T-cell (primary cell): ENCODE results near the gene NUMB. TPM values are rescaled to one million over a fixed set of nuclear protein-coding genes. Genes with fewer than 3 reads are reported as not detected.

Source experiments
- ATAC-seq, 4 experiments: fragments of 200-7000 bp in 3 of 4; fragments of 150-1000 bp in 1 of 4; cut with Tn5 transposase; replicated peaks in 1 of 4; 1 replicate in 3 of 4; 2 replicates in 1 of 4; pipeline ENCODE4 v1.10.0; 2021; ENCODE audit warnings: moderate library complexity in 3 of 4, mild to moderate bottlenecking in 2 of 4, moderate number of reproducible peaks in 1 of 4
- CTCF ChIA-PET, 2 donors: fragments of 300-600 bp; sonication (Branson Sonifier 250); formaldehyde crosslinking; loops; one replicate each; lab custom pipeline; 2022; ENCODE audit warnings: antibody characterized with exemption in 2 of 2; lab: Charles Lee
- POLR2A ChIA-PET, 2 donors: fragments of 300-600 bp; sonication (Branson Sonifier 250); formaldehyde crosslinking; loops; one replicate each; lab custom pipeline; 2022; ENCODE audit warnings: antibody characterized with exemption in 2 of 2; lab: Charles Lee
- DNase-seq, 35 experiments: peaks; one replicate each; pipeline versions ENCODE4 v3.0.0 to v3.0.0-alpha.2; 2013 to 2023
- H3K27ac ChIP-seq: one replicate; pipeline ENCODE4 v1.5.1; 2013; ENCODE audit warnings: low read length
- H3K27me3 ChIP-seq, 2 experiments: replicated peaks in 1 of 2; 1 replicate in 1 of 2; 2 replicates in 1 of 2; pipeline versions ENCODE4 v1.6.1 to v1.7.0; 2013; ENCODE audit warnings: low read length in 1 of 2, mixed read lengths in 1 of 2; ENCODE audit not compliant: control insufficient read depth in 2 of 2, insufficient read depth in 2 of 2; ENCODE audit errors: extremely low read depth in 1 of 2
- H3K36me3 ChIP-seq, 2 donors: 1 replicate in 1 of 2; 2 replicates in 1 of 2; pipeline versions ENCODE4 v1.6.1 to v1.7.0; 2013; ENCODE audit warnings: low read length in 1 of 2; ENCODE audit not compliant: control insufficient read depth in 2 of 2, insufficient read depth in 1 of 2; ENCODE audit errors: extremely low read depth in 1 of 2
- H3K4me1 ChIP-seq, 2 experiments: 1 replicate in 1 of 2; 2 replicates in 1 of 2; pipeline versions ENCODE4 v1.6.1 to v1.7.0; 2013; ENCODE audit warnings: low read length in 2 of 2, mixed read lengths in 1 of 2; ENCODE audit not compliant: insufficient read depth in 2 of 2, control insufficient read depth in 1 of 2; ENCODE audit errors: extremely low read depth in 1 of 2
- H3K4me3 ChIP-seq, 2 donors: 1 replicate in 1 of 2; 2 replicates in 1 of 2; pipeline versions ENCODE4 v1.5.1 to v1.7.0; 2013; ENCODE audit warnings: mild to moderate bottlenecking in 2 of 2, low read length in 1 of 2, moderate library complexity in 1 of 2; ENCODE audit not compliant: control insufficient read depth in 1 of 2; ENCODE audit errors: extremely low read depth in 1 of 2
- H3K9me3 ChIP-seq: 2 replicates; pipeline ENCODE4 v1.7.0; 2013
- H3K27ac Mint-ChIP-seq, 2 donors: one replicate each; pipeline ENCODE4 v1.8.0; 2020 to 2021; ENCODE audit warnings: mild to moderate bottlenecking in 2 of 2, mixed read lengths in 2 of 2
- H3K27me3 Mint-ChIP-seq, 2 donors: one replicate each; pipeline ENCODE4 v1.8.0; 2021 to 2022; ENCODE audit warnings: mixed read lengths in 2 of 2
- H3K36me3 Mint-ChIP-seq: one replicate; pipeline ENCODE4 v1.8.0; 2021; ENCODE audit warnings: mixed read lengths
- H3K4me1 Mint-ChIP-seq, 3 donors: one replicate each; pipeline ENCODE4 v1.8.0; 2020 to 2022; ENCODE audit warnings: mixed read lengths in 3 of 3, mild to moderate bottlenecking in 1 of 3
- H3K4me3 Mint-ChIP-seq, 3 donors: one replicate each; pipeline ENCODE4 v1.8.0; 2020 to 2022; ENCODE audit warnings: mild to moderate bottlenecking in 3 of 3, mixed read lengths in 3 of 3, moderate library complexity in 3 of 3
- H3K9me3 Mint-ChIP-seq, 3 donors: one replicate each; pipeline ENCODE4 v1.8.0; 2020 to 2022; ENCODE audit warnings: mixed read lengths in 3 of 3
- WGBS: methylation state at CpG from one replicate; pipeline ENCODE4 v1.1.5; 2013; ENCODE audit warnings: missing lambda C conversion rate; ENCODE audit not compliant: insufficient coverage; 5-methylcytosine and 5-hydroxymethylcytosine counted together
- total RNA-seq, 35 experiments: library from RNA in 6 of 35; stranded (reverse) in 6 of 35; fragments of 120-200 nt in 1 of 35; gene quantifications; one replicate each; pipeline versions ENCODE4 v1.2.1 to v1.2.4 and lab custom pipeline; 2013 to 2026

Gene NUMB
- total RNA-seq, 5 donors from 2014 or later (not counting 1 experiment from before 2014, with no cell fraction given) = 45.1 to 52.6 (median 49.1) TPM

- CTCF ChIA-PET = interaction anchor here in 1 of 2 donors (0.8 to 1.7 kb wide), 3 partner anchors 11 to 162 kb away, joined by 3 to 9 read pairs (median 3); no protein-coding TSS in a partner anchor
- Histone ChIP-seq H3K4me1 (peaks cover 13 to 15% of the 10 kb centered on the region in 2 experiments), H3K36me3 (no peaks in the 10 kb centered on the region), H3K27me3 (no peaks in the 10 kb centered on the region), H3K9me3 (no peaks in the 10 kb centered on the region), H3K27ac (no peak overlapping the region), H3K4me3 (peak overlapping the region; percentile 91 to 98)
- POLR2A ChIA-PET = interaction anchor here in 1 of 2 donors (0.7 kb wide), 1 partner anchor 457 kb away, joined by 4 read pairs; no protein-coding TSS in a partner anchor
- peak overlapping the region; percentile 96 to 100 (median 97) for H3K4me3 Mint-ChIP-seq
- peaks cover 43 to 56% (median 47%) of the 10 kb centered on the region in 3 donors for H3K4me1 Mint-ChIP-seq
- no peak for ATAC-seq
- H3K36me3 Mint-ChIP-seq = no peaks in the 10 kb centered on the region
- H3K27ac Mint-ChIP-seq = peak overlapping the region; percentile 33 to 98
- WGBS = 5% methylated on average over 24 of the region's 24 CpGs
- DNase-seq = peak in 5 of 35 experiments; percentile 1 to 25 (median 14)
- H3K27me3 Mint-ChIP-seq = no peaks in the 10 kb centered on the region
- no peaks in the 10 kb centered on the region for H3K9me3 Mint-ChIP-seq
These were observed 1.1 kb downstream of the NUMB start for GRCh38 chr14:73457041-73457923.

GRCh38 chr14:73455294-73455693 lies 3.1 kb downstream of the NUMB start:
- Mint-ChIP-seq H3K9me3 (no peaks in the 10 kb centered on the region), H3K36me3 (no peaks in the 10 kb centered on the region), H3K27ac (peak overlapping the region in 1 of 2 donors; percentile 29), H3K27me3 (no peaks in the 10 kb centered on the region), H3K4me3 (peak overlapping the region in 1 of 3 donors; percentile 36), H3K4me1 (peaks cover 44 to 60% (median 50%) of the 10 kb centered on the region in 3 donors)
- H3K27me3 ChIP-seq = no peaks in the 10 kb centered on the region
- CTCF ChIA-PET = interaction anchor here in 1 of 2 donors (0.5 to 1.1 kb wide), 3 partner anchors 53 to 160 kb away, joined by 4 to 6 read pairs (median 5); no protein-coding TSS in a partner anchor
- no peaks in the 10 kb centered on the region for H3K9me3 ChIP-seq
- POLR2A ChIA-PET = interaction anchor here in 1 of 2 donors (0.6 to 1.3 kb wide), 2 partner anchors 35 to 38 kb away, joined by 3 to 4 read pairs; partner anchors contain the start of gene RIOX1
- no peak overlapping the region for H3K4me3 ChIP-seq
- no peak for ATAC-seq
- peaks cover 0 to under 1% of the 10 kb centered on the region in 2 donors for H3K36me3 ChIP-seq
- no peak for DNase-seq
- no peak overlapping the region for H3K27ac ChIP-seq
- WGBS = no CpG with 5 or more reads among the region's 2 CpGs
- H3K4me1 ChIP-seq = peaks cover 13 to 16% of the 10 kb centered on the region in 2 experiments

GRCh38 chr14:73452341-73453186 lies 5.8 kb downstream of the NUMB start:
- no peak overlapping the region for H3K27ac Mint-ChIP-seq

GRCh38 chr14:73443758-73444157 lies 14.6 kb downstream of the NUMB start:
- no peaks in the 10 kb centered on the region for H3K9me3 ChIP-seq
- Mint-ChIP-seq H3K36me3 (peaks cover 3% of the 10 kb centered on the region), H3K9me3 (no peaks in the 10 kb centered on the region), H3K27me3 (no peaks in the 10 kb centered on the region), H3K4me1 (peaks cover 12 to 19% (median 14%) of the 10 kb centered on the region in 3 donors), H3K4me3 (no peak overlapping the region), H3K27ac (no peak overlapping the region)
- H3K27me3 ChIP-seq = no peaks in the 10 kb centered on the region
- no peaks in the 10 kb centered on the region for H3K36me3 ChIP-seq
- DNase-seq (no peak), ATAC-seq (no peak)
- H3K4me3 ChIP-seq = no peak overlapping the region
- H3K4me1 ChIP-seq = peaks cover 0 to 3% of the 10 kb centered on the region in 2 experiments
- CTCF ChIA-PET = interaction anchor here (0.7 to 1.5 kb wide), 3 partner anchors 15 to 179 kb away, joined by 4 read pairs; partner anchors contain the start of gene NUMB (in 1 of the 2)
- POLR2A ChIA-PET = no interaction called here
- WGBS = 94% methylated on average over 9 of the region's 11 CpGs
- H3K27ac ChIP-seq = no peak overlapping the region

More at GRCh38 chr14:73452341-73453186, 5.8 kb downstream of the NUMB start:
- Mint-ChIP-seq H3K27me3 (no peaks in the 10 kb centered on the region), H3K4me3 (no peak overlapping the region), H3K9me3 (no peaks in the 10 kb centered on the region), H3K4me1 (peaks cover 35 to 39% (median 37%) of the 10 kb centered on the region in 3 donors), H3K36me3 (no peaks in the 10 kb centered on the region)
- Histone ChIP-seq H3K9me3 (no peaks in the 10 kb centered on the region), H3K27ac (no peak overlapping the region), H3K36me3 (peaks cover 0 to 3% of the 10 kb centered on the region in 2 donors), H3K4me3 (no peak overlapping the region), H3K4me1 (peaks cover 10 to 13% of the 10 kb centered on the region in 2 experiments), H3K27me3 (no peaks in the 10 kb centered on the region)
- CTCF ChIA-PET = interaction anchor here in 1 of 2 donors (0.5 kb wide), 1 partner anchor 48 kb away, joined by 3 read pairs; no protein-coding TSS in a partner anchor
- POLR2A ChIA-PET = no interaction called here
- WGBS = no CpG with 5 or more reads among the region's 11 CpGs
- ATAC-seq (no peak), DNase-seq (no peak)

GRCh38 chr14:73441286-73441685 lies 17.1 kb downstream of the NUMB start:
- Histone ChIP-seq H3K36me3 (no peaks in the 10 kb centered on the region), H3K27ac (no peak overlapping the region), H3K27me3 (no peaks in the 10 kb centered on the region), H3K9me3 (no peaks in the 10 kb centered on the region), H3K4me3 (no peak overlapping the region), H3K4me1 (peaks cover 0 to 3% of the 10 kb centered on the region in 2 experiments)
- Mint-ChIP-seq H3K4me1 (peaks cover 18 to 24% (median 20%) of the 10 kb centered on the region in 3 donors), H3K4me3 (no peak overlapping the region), H3K27me3 (no peaks in the 10 kb centered on the region), H3K36me3 (peaks cover 3% of the 10 kb centered on the region), H3K27ac (no peak overlapping the region), H3K9me3 (no peaks in the 10 kb centered on the region)
- ATAC-seq = no peak
- WGBS = 89% methylated on average over 1 of the region's 7 CpGs
- no peak for DNase-seq
- CTCF ChIA-PET = interaction anchor here (0.7 to 0.8 kb wide), 2 partner anchors 17 to 33 kb away, joined by 3 read pairs; partner anchors contain the start of gene NUMB (in 1 of the 2)
- POLR2A ChIA-PET = interaction anchor here in 1 of 2 donors (0.6 kb wide), 1 partner anchor 79 kb away, joined by 5 read pairs; no protein-coding TSS in a partner anchor
